ENCODE measurements around the gene LARGE1.

LARGE1 gene

GRCh38 chr22:33635766-33636165 is 284.5 kb downstream of the LARGE1 start:
- no CpG with 5 or more reads among the region's 2 CpGs for WGBS (ENCODE audit: extremely low coverage, insufficient coverage, insufficient read length)

GRCh38 chr22:33631777-33632176 is 288.5 kb downstream of the LARGE1 start:
- Histone ChIP-seq H3K4me1 (ENCODE audit: control insufficient read depth in 1 of 2, insufficient read depth in 2 of 2, low read length in 2 of 2) (peaks cover 3 to 5% of the 10 kb centered on the region in 2 experiments), H4K8ac (ENCODE audit: low read depth, low read length) (no peak overlapping the region), H3K36me3 (ENCODE audit: control insufficient read depth in 1 of 2, insufficient read depth in 2 of 2, low read length in 2 of 2) (no peaks in the 10 kb centered on the region), H4K91ac (ENCODE audit: low read depth, low read length) (no peak overlapping the region), H3K9me3 (ENCODE audit: insufficient read depth, low read depth, low read length) (no peaks in the 10 kb centered on the region), H4K12ac (ENCODE audit: low read depth, low read length) (no peak overlapping the region), H3K27ac (ENCODE audit: low read depth, low read length) (no peak overlapping the region), H3K18ac (ENCODE audit: low read length) (no peak overlapping the region), H3K27me3 (ENCODE audit: insufficient read depth, low read length) (no peaks in the 10 kb centered on the region), H3K23ac (ENCODE audit: low read length) (no peak overlapping the region), H3K4ac (ENCODE audit: low read depth, low read length) (no peak overlapping the region), H2BK120ac (ENCODE audit: insufficient read depth, low read length, poor library complexity) (no peak overlapping the region), H2BK12ac (ENCODE audit: low read length) (no peak overlapping the region), H3K9ac (ENCODE audit: low read length) (no peak overlapping the region), H2BK5ac (ENCODE audit: low read depth, low read length, poor library complexity) (no peak overlapping the region), H3K4me2 (ENCODE audit: low read length) (no peak overlapping the region), H3K4me3 (ENCODE audit: low read depth, low read length) (no peak overlapping the region), H3K79me1 (ENCODE audit: low read length) (no peaks in the 10 kb centered on the region), H2AFZ (ENCODE audit: insufficient read depth, low read length, poor library complexity) (no peak overlapping the region), H2AK5ac (ENCODE audit: low read length) (no peak overlapping the region), H3K79me2 (ENCODE audit: control insufficient read depth, insufficient read depth, low read length, poor library complexity) (no peaks in the 10 kb centered on the region), H3K14ac (ENCODE audit: low read length) (no peak overlapping the region)
- DNase-seq, result no peak
- WGBS (ENCODE audit: extremely low coverage, insufficient coverage, insufficient read length), result no CpG with 5 or more reads among the region's 9 CpGs

More at GRCh38 chr22:33635766-33636165, 284.5 kb downstream of the LARGE1 start:
- DNase-seq, result no peak
- Histone ChIP-seq H3K9me3 (ENCODE audit: insufficient read depth, low read depth, low read length) (no peaks in the 10 kb centered on the region), H3K4me1 (ENCODE audit: control insufficient read depth in 1 of 2, insufficient read depth in 2 of 2, low read length in 2 of 2) (peaks cover 3 to 5% of the 10 kb centered on the region in 2 experiments), H2BK5ac (ENCODE audit: low read depth, low read length, poor library complexity) (no peak overlapping the region), H3K23ac (ENCODE audit: low read length) (no peak overlapping the region), H3K36me3 (ENCODE audit: control insufficient read depth in 1 of 2, insufficient read depth in 2 of 2, low read length in 2 of 2) (peaks cover 2% of the 10 kb centered on the region in 2 experiments), H3K14ac (ENCODE audit: low read length) (no peak overlapping the region), H3K4ac (ENCODE audit: low read depth, low read length) (no peak overlapping the region), H4K12ac (ENCODE audit: low read depth, low read length) (no peak overlapping the region), H3K27me3 (ENCODE audit: insufficient read depth, low read length) (no peaks in the 10 kb centered on the region), H3K4me3 (ENCODE audit: low read depth, low read length) (no peak overlapping the region), H3K27ac (ENCODE audit: low read depth, low read length) (no peak overlapping the region), H3K79me1 (ENCODE audit: low read length) (no peaks in the 10 kb centered on the region), H4K91ac (ENCODE audit: low read depth, low read length) (no peak overlapping the region), H2BK12ac (ENCODE audit: low read length) (no peak overlapping the region), H3K9ac (ENCODE audit: low read length) (no peak overlapping the region), H4K8ac (ENCODE audit: low read depth, low read length) (no peak overlapping the region), H2AFZ (ENCODE audit: insufficient read depth, low read length, poor library complexity) (no peak overlapping the region), H2BK120ac (ENCODE audit: insufficient read depth, low read length, poor library complexity) (no peak overlapping the region), H3K4me2 (ENCODE audit: low read length) (no peak overlapping the region), H3K79me2 (ENCODE audit: control insufficient read depth, insufficient read depth, low read length, poor library complexity) (peaks cover 1% of the 10 kb centered on the region), H2AK5ac (ENCODE audit: low read length) (no peak overlapping the region), H3K18ac (ENCODE audit: low read length) (no peak overlapping the region)

DNA sequence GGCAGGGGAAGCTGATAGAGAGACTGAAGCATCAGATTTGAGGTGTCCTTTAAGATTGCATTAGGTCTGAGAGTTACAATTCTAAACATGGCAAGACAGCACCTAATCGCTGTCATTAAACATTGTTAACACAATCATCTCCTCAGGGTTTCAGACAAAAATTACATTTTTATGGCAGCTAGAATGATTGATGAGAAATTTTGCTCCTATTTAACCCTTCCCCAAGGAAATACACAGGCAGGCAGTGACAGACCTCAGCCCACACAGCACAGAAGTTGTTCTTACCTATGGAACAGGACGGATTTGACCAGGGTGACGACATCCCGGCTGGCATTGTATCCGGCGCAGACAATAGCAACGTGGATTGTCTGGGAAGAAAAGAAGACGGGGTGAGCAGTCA is 294.3 kb downstream of the LARGE1 start:
- Histone ChIP-seq H3K79me2 (ENCODE audit: control insufficient read depth, insufficient read depth, low read length, poor library complexity) (no peaks in the 10 kb centered on the region), H3K27me3 (ENCODE audit: insufficient read depth, low read length) (no peaks in the 10 kb centered on the region), H4K91ac (ENCODE audit: low read depth, low read length) (no peak overlapping the region), H3K4me3 (ENCODE audit: low read depth, low read length) (no peak overlapping the region), H4K12ac (ENCODE audit: low read depth, low read length) (no peak overlapping the region), H3K9ac (ENCODE audit: low read length) (no peak overlapping the region), H2BK12ac (ENCODE audit: low read length) (no peak overlapping the region), H3K23ac (ENCODE audit: low read length) (no peak overlapping the region), H3K14ac (ENCODE audit: low read length) (no peak overlapping the region), H3K27ac (ENCODE audit: low read depth, low read length) (no peak overlapping the region), H2BK5ac (ENCODE audit: low read depth, low read length, poor library complexity) (no peak overlapping the region), H3K4me2 (ENCODE audit: low read length) (no peak overlapping the region), H2AFZ (ENCODE audit: insufficient read depth, low read length, poor library complexity) (no peak overlapping the region), H3K79me1 (ENCODE audit: low read length) (no peaks in the 10 kb centered on the region), H4K8ac (ENCODE audit: low read depth, low read length) (no peak overlapping the region), H3K4me1 (ENCODE audit: control insufficient read depth in 1 of 2, insufficient read depth in 2 of 2, low read length in 2 of 2) (no peaks in the 10 kb centered on the region), H2BK120ac (ENCODE audit: insufficient read depth, low read length, poor library complexity) (no peak overlapping the region), H2AK5ac (ENCODE audit: low read length) (no peak overlapping the region), H3K9me3 (ENCODE audit: insufficient read depth, low read depth, low read length) (no peaks in the 10 kb centered on the region), H3K36me3 (ENCODE audit: control insufficient read depth in 1 of 2, insufficient read depth in 2 of 2, low read length in 2 of 2) (peaks cover 0 to 3% of the 10 kb centered on the region in 2 experiments), H3K18ac (ENCODE audit: low read length) (no peak overlapping the region), H3K4ac (ENCODE audit: low read depth, low read length) (no peak overlapping the region)
- no peak for DNase-seq
- WGBS (ENCODE audit: extremely low coverage, insufficient coverage, insufficient read length), result no CpG with 5 or more reads among the region's 8 CpGs

DNA sequence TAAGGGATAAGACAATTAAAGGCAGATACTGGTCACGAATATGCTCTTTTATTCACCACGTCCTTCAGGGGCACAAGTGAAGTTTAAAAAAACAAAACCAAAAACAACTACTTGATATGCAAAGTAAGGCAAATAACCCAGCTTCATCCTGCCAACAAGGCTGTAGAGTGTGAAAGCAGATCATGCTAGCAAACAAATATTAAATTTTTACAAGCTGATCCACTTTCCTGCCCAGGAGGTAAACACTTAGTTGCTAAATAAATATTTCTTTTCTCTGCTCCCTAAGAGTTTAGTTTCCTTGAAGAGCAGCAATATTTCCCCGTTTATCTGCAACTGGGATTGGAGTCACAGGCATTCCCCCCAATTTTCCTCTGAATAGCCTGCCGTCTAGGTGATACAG is 300.2 kb downstream of the LARGE1 start:
- Histone ChIP-seq H2AK5ac (ENCODE audit: low read length) (no peak overlapping the region), H2BK120ac (ENCODE audit: insufficient read depth, low read length, poor library complexity) (no peak overlapping the region), H3K79me1 (ENCODE audit: low read length) (no peaks in the 10 kb centered on the region), H3K4ac (ENCODE audit: low read depth, low read length) (no peak overlapping the region), H3K4me1 (ENCODE audit: control insufficient read depth in 1 of 2, insufficient read depth in 2 of 2, low read length in 2 of 2) (no peaks in the 10 kb centered on the region), H3K9me3 (ENCODE audit: insufficient read depth, low read depth, low read length) (no peaks in the 10 kb centered on the region), H4K91ac (ENCODE audit: low read depth, low read length) (no peak overlapping the region), H3K27me3 (ENCODE audit: insufficient read depth, low read length) (no peaks in the 10 kb centered on the region), H3K9ac (ENCODE audit: low read length) (no peak overlapping the region), H3K14ac (ENCODE audit: low read length) (no peak overlapping the region), H3K27ac (ENCODE audit: low read depth, low read length) (no peak overlapping the region), H3K4me2 (ENCODE audit: low read length) (no peak overlapping the region), H3K4me3 (ENCODE audit: low read depth, low read length) (no peak overlapping the region), H3K18ac (ENCODE audit: low read length) (no peak overlapping the region), H2BK12ac (ENCODE audit: low read length) (no peak overlapping the region), H4K12ac (ENCODE audit: low read depth, low read length) (no peak overlapping the region), H2AFZ (ENCODE audit: insufficient read depth, low read length, poor library complexity) (no peak overlapping the region), H3K36me3 (ENCODE audit: control insufficient read depth in 1 of 2, insufficient read depth in 2 of 2, low read length in 2 of 2) (peaks cover 0 to 3% of the 10 kb centered on the region in 2 experiments), H3K79me2 (ENCODE audit: control insufficient read depth, insufficient read depth, low read length, poor library complexity) (no peaks in the 10 kb centered on the region), H2BK5ac (ENCODE audit: low read depth, low read length, poor library complexity) (no peak overlapping the region), H3K23ac (ENCODE audit: low read length) (no peak overlapping the region), H4K8ac (ENCODE audit: low read depth, low read length) (no peak overlapping the region)
- no peak for DNase-seq
- no CpG with 5 or more reads among the region's 4 CpGs for WGBS (ENCODE audit: extremely low coverage, insufficient coverage, insufficient read length)
